HG02759 (cell line): ENCODE measurements around the gene PXT1.

Experiments used
- ATAC-seq: cut with Tn5 transposase; IDR thresholded peaks from one replicate; pipeline ENCODE4 v1.9.1; 2021; ENCODE audit warnings: mild to moderate bottlenecking, moderate library complexity; ENCODE audit not compliant: unreplicated experiment

PXT1 gene

GRCh38 chr6:36349240-36349639, 93.4 kb downstream of the PXT1 start:
- ATAC-seq = no peak

- no peak for ATAC-seq
Observed at GRCh38 chr6:36347621-36348020, 95.0 kb downstream of the PXT1 start.

GRCh38 chr6:36346486-36347273, 96.0 kb downstream of the PXT1 start:
- no peak for ATAC-seq

GRCh38 chr6:36345681-36346466, 96.8 kb downstream of the PXT1 start:
- no peak for ATAC-seq

- ATAC-seq = no peak
Observed at GRCh38 chr6:36343109-36343680, 99.5 kb downstream of the PXT1 start.

- peak; percentile 68 for ATAC-seq
Observed at GRCh38 chr6:36340618-36341454, 101.8 kb downstream of the PXT1 start.
